Neural cell (in vitro differentiated cells): ENCODE data around the gene F11R. TPM values are rescaled to one million over a fixed set of nuclear protein-coding genes. Genes with fewer than 3 reads are reported as not detected.

Source experiments
- H2AFZ ChIP-seq: fragments of 200-600, 300-800 bp; sonication (generic), shearing (Covaris generic); 2 replicates; pipeline ENCODE4 v1.6.0; 2014; ENCODE audit warnings: low read depth, mild to moderate bottlenecking, antibody characterized with exemption, low read length, moderate library complexity
- H3F3A ChIP-seq: fragments of 200-600 bp; shearing (Covaris generic); 2 replicates; pipeline ENCODE4 v1.6.1; 2016; ENCODE audit warnings: mild to moderate bottlenecking, moderate library complexity, mixed read lengths, antibody characterized with exemption, low read length; ENCODE audit not compliant: insufficient read depth, poor library complexity, severe bottlenecking
- H3K27ac ChIP-seq: fragments of 200-600, 300-800 bp; sonication (generic), shearing (Covaris generic); 2 replicates; pipeline ENCODE4 v1.5.1; 2014; ENCODE audit warnings: mild to moderate bottlenecking, low read length, moderate library complexity
- H3K27me3 ChIP-seq: fragments of 300-800, 200-600 bp; sonication (generic), shearing (Covaris generic); 2 replicates; pipeline ENCODE4 v1.6.0; 2014; ENCODE audit warnings: mild to moderate bottlenecking, low read depth, low read length, moderate library complexity; ENCODE audit not compliant: insufficient read depth
- H3K36me3 ChIP-seq: fragments of 300-800, 200-600 bp; sonication (generic), shearing (Covaris generic); 2 replicates; pipeline ENCODE4 v1.5.1; 2014; ENCODE audit warnings: mild to moderate bottlenecking, antibody characterized with exemption, low read length, moderate library complexity; ENCODE audit not compliant: insufficient read depth
- H3K4me2 ChIP-seq: fragments of 300-800, 200-600 bp; sonication (generic), shearing (Covaris generic); 2 replicates; pipeline ENCODE4 v1.6.0; 2014; ENCODE audit warnings: mild to moderate bottlenecking, low read length
- H3K4me3 ChIP-seq: fragments of 300-800, 200-600 bp; sonication (generic), shearing (Covaris generic); 2 replicates; pipeline ENCODE4 v1.5.1; 2014; ENCODE audit warnings: mild to moderate bottlenecking, low read length, moderate library complexity
- H3K79me2 ChIP-seq: fragments of 200-600 bp; shearing (Covaris generic); replicated peaks from 2 replicates; pipeline ENCODE4 v1.6.0; 2014; ENCODE audit warnings: mild to moderate bottlenecking, low read length, moderate library complexity; ENCODE audit not compliant: insufficient read depth
- H3K9ac ChIP-seq: fragments of 300-800, 200-600 bp; sonication (generic), shearing (Covaris generic); 2 replicates; pipeline ENCODE4 v1.6.1; 2016; ENCODE audit warnings: mild to moderate bottlenecking, low read length, mixed read lengths
- H3K9me2 ChIP-seq: fragments of 200-600 bp; shearing (Covaris generic); 2 replicates; pipeline ENCODE4 v1.6.1; 2016; ENCODE audit warnings: mild to moderate bottlenecking, low read length, mixed read lengths; ENCODE audit not compliant: insufficient read depth
- H3K9me3 ChIP-seq: fragments of 200-600, 300-800 bp; sonication (generic), shearing (Covaris generic); 2 replicates; pipeline ENCODE4 v1.6.1; 2016; ENCODE audit warnings: mild to moderate bottlenecking, mixed run types, low read length, moderate library complexity, mixed read lengths
- H4K20me1 ChIP-seq: fragments of 200-600 bp; shearing (Covaris generic); 2 replicates; pipeline ENCODE4 v1.6.1; 2016; ENCODE audit warnings: mild to moderate bottlenecking, mixed run types; ENCODE audit not compliant: insufficient read depth
- EP300 ChIP-seq: fragments of 450-650 bp; conservative IDR thresholded peaks from 2 replicates; pipeline ENCODE4 v1.6.1; 2014; ENCODE audit warnings: antibody characterized with exemption, mild to moderate bottlenecking, moderate library complexity; ENCODE audit not compliant: poor library complexity, severe bottlenecking
- EZH2 ChIP-seq: fragments of 200-600, 300-800 bp; shearing (Covaris generic), sonication (generic); IDR thresholded peaks from 2 replicates; pipeline ENCODE4 v1.6.1; 2014; ENCODE audit warnings: antibody characterized with exemption, low read length, borderline replicate concordance, mild to moderate bottlenecking; ENCODE audit not compliant: insufficient read depth, poor library complexity, severe bottlenecking
- MXI1 ChIP-seq: fragments of 450-650 bp; conservative IDR thresholded peaks from 2 replicates; pipeline ENCODE4 v1.6.1; 2014; ENCODE audit warnings: antibody characterized with exemption, mild to moderate bottlenecking; ENCODE audit not compliant: poor library complexity, severe bottlenecking
- POLR2AphosphoS5 ChIP-seq: IDR thresholded peaks from 2 replicates; pipeline ENCODE4 v1.6.1; 2012
- RAD21 ChIP-seq: fragments of 450-650 bp; conservative IDR thresholded peaks from 2 replicates; pipeline ENCODE4 v1.6.1; 2014; ENCODE audit warnings: antibody characterized with exemption, mild to moderate bottlenecking, moderate library complexity
- SMC3 ChIP-seq: fragments of 450-650 bp; conservative IDR thresholded peaks from 2 replicates; pipeline ENCODE4 v1.6.1; 2014; ENCODE audit warnings: antibody characterized with exemption, mild to moderate bottlenecking, moderate library complexity; ENCODE audit not compliant: poor library complexity
- TAF1 ChIP-seq: IDR thresholded peaks from 2 replicates; pipeline ENCODE4 v1.6.1; 2012; ENCODE audit warnings: low read depth
- polyA plus RNA-seq: library from polyadenylated mRNA; depleted of rRNA; stranded (reverse); fragments of >200 nt; gene quantifications from 2 replicates; pipeline ENCODE4 v1.2.3, GENCODE V29; 2014
- TF ChIP-seq, protein P1 (sequence below): fragments of 450-650 bp; IDR thresholded peaks from 2 replicates; pipeline ENCODE4 v1.5.1; 2014; ENCODE audit warnings: antibody characterized with exemption, mild to moderate bottlenecking, moderate library complexity; ENCODE audit not compliant: poor library complexity, severe bottlenecking
- TF ChIP-seq, protein P2 (sequence below): IDR thresholded peaks from 2 replicates; pipeline ENCODE4 v1.6.1; 2012; ENCODE audit warnings: borderline replicate concordance

Gene F11R
- polyA plus RNA-seq, 1 donor from 2014 or later: 7.3 TPM

DNA sequence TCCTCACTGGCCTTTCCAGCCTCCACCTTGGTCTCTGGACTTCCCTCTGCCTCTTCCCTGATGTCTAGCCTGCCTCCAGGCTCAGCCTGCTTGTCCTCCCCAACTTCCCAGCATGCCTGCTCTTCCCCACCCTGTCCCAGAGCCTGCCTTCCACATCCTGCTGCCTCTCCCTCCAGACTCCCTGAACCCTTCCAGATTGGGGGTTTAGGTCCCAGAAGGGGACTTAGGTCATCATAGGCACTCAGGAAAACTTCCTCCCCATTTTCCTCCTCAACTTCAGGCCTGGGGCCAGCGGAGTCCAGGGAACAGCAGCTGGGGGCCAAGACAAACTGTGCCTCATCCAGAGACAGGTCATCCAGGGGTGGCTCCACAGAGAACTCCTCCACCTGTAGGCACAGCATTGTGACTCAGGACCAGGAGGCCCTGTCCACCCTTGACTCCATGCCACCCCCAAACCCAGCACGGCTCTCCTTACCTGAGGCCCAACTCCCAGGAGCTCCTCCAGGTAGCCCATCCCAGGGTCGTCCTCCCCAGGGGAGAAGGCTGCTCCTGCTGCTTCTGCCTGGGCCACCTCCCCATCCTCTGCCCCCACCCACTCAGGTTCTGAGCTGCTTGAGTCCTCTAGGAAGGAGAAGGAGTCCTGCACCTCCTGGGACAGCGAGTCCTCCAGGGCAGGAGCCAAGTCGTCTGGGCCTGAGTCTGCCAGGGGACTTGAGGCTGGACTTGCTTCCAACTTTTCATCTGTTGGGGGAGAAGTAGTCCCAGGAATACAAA, 28.2 kb upstream of the F11R start:
- TF ChIP-seq, protein P1, sequence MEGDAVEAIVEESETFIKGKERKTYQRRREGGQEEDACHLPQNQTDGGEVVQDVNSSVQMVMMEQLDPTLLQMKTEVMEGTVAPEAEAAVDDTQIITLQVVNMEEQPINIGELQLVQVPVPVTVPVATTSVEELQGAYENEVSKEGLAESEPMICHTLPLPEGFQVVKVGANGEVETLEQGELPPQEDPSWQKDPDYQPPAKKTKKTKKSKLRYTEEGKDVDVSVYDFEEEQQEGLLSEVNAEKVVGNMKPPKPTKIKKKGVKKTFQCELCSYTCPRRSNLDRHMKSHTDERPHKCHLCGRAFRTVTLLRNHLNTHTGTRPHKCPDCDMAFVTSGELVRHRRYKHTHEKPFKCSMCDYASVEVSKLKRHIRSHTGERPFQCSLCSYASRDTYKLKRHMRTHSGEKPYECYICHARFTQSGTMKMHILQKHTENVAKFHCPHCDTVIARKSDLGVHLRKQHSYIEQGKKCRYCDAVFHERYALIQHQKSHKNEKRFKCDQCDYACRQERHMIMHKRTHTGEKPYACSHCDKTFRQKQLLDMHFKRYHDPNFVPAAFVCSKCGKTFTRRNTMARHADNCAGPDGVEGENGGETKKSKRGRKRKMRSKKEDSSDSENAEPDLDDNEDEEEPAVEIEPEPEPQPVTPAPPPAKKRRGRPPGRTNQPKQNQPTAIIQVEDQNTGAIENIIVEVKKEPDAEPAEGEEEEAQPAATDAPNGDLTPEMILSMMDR: no peak
- no peak for TF ChIP-seq POLR2AphosphoS5
- no peak for TF ChIP-seq TAF1
- TF ChIP-seq EZH2: no peak
- TF ChIP-seq SMC3: no peak
- TF ChIP-seq RAD21: no peak
- Histone ChIP-seq H2AFZ (no peak overlapping the region), H3K9me2 (no peaks in the 10 kb centered on the region), H3K9me3 (peaks cover 12% of the 10 kb centered on the region), H3F3A (peaks cover 3% of the 10 kb centered on the region), H3K27me3 (no peaks in the 10 kb centered on the region), H3K79me2 (peaks cover 11% of the 10 kb centered on the region), H3K4me3 (no peak overlapping the region), H3K36me3 (no peaks in the 10 kb centered on the region), H3K4me2 (no peak overlapping the region), H3K27ac (no peak overlapping the region), H3K9ac (no peak overlapping the region), H4K20me1 (no peaks in the 10 kb centered on the region)

DNA sequence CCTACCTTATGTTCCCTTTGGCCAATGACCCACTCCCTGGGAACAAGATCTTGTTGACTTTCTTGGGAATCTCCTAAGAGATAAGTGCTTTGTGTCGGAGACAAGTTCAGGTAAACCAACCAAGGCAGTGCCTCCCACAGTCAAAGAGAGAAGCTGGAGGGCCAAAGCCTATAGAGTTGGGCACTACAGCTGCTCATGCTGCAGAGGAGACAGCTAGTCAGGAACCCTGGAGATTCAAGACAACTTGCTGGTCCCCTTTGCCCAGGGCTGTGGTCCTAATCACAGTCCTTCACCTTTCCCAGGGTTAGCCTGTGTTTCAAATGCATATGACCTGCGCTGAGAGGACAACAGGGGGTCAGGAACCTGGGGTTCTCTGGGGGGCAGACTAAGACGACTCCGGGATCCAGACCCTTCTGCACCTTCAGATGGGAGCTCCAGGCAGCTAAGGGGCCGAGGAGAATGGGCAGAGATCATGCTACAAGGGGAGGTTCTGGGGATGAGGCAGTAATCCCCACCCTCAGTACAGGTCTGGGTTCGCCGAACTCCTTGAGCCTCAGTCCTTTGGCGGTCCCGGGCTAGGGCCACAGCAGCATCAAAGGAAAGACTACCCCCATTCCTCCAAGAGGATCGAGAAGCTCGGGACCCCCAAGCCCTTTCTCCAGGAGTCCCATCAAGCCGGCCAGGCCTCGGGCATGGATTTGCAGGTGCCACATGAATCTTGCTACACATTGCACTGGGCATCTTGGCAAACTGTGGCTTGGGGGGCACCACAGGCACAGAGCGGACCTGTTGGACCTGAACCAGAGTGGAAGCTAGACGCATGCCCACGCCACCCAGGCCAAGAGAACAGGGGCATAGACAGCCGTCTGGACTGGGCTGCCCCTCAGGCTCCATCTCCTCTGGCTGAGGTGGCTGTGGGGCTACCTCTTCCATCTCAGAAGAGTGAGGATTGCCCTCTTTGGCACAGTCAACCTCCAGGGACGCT, 26.8 kb upstream of the F11R start:
- Histone ChIP-seq H4K20me1 (no peaks in the 10 kb centered on the region), H3K4me2 (no peak overlapping the region), H3K27ac (no peak overlapping the region), H3K79me2 (peaks cover 21% of the 10 kb centered on the region), H2AFZ (no peak overlapping the region), H3K27me3 (no peaks in the 10 kb centered on the region), H3K9me3 (peaks cover 12% of the 10 kb centered on the region), H3K9me2 (no peaks in the 10 kb centered on the region), H3K9ac (no peak overlapping the region), H3K36me3 (peaks cover 1% of the 10 kb centered on the region), H3K4me3 (no peak overlapping the region), H3F3A (peaks cover 3% of the 10 kb centered on the region)
- TF ChIP-seq MXI1 (no peak), EP300 (no peak), POLR2AphosphoS5 (no peak), SMC3 (no peak), EZH2 (no peak), TAF1 (no peak)
- TF ChIP-seq, protein P1: no peak
- TF ChIP-seq, protein P2, sequence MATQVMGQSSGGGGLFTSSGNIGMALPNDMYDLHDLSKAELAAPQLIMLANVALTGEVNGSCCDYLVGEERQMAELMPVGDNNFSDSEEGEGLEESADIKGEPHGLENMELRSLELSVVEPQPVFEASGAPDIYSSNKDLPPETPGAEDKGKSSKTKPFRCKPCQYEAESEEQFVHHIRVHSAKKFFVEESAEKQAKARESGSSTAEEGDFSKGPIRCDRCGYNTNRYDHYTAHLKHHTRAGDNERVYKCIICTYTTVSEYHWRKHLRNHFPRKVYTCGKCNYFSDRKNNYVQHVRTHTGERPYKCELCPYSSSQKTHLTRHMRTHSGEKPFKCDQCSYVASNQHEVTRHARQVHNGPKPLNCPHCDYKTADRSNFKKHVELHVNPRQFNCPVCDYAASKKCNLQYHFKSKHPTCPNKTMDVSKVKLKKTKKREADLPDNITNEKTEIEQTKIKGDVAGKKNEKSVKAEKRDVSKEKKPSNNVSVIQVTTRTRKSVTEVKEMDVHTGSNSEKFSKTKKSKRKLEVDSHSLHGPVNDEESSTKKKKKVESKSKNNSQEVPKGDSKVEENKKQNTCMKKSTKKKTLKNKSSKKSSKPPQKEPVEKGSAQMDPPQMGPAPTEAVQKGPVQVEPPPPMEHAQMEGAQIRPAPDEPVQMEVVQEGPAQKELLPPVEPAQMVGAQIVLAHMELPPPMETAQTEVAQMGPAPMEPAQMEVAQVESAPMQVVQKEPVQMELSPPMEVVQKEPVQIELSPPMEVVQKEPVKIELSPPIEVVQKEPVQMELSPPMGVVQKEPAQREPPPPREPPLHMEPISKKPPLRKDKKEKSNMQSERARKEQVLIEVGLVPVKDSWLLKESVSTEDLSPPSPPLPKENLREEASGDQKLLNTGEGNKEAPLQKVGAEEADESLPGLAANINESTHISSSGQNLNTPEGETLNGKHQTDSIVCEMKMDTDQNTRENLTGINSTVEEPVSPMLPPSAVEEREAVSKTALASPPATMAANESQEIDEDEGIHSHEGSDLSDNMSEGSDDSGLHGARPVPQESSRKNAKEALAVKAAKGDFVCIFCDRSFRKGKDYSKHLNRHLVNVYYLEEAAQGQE: no peak
